HL-60/S4 treated with retinoic acid at 250 ng/mL for 4 days and 3 days (cell line): ENCODE results near the gene DAB1.

Source experiments
- in situ Hi-C: fragments of 300-500 bp; cut with MboI; formaldehyde crosslinking; loops from 2 replicates; pipeline ENCODE4 v1.7.0; 2022; ENCODE audit warnings: low sequenced_read_pairs

DAB1 gene

GRCh38 chr1:57321776-57322175 is 102.1 kb downstream of the DAB1 start:
- in situ Hi-C loops: no loop called here

DNA sequence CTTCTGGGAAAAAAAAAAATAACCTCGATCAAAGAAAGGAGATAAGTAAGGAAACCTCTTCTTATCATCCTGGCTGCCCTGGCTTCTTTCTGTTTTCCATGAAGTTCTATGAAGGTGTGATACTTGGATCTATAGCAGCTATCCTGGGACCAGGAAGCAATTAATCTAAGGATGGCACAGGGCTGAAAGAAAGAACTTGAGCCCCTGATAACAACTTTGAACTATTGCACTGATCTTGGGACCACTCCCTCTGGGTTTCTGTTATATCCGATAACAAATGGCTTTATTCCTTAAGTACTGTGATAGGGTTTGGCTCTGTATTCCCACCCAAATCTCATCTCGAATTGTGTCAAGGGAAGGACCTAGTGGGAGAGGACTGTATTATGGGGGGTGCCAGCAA is 104.1 kb downstream of the DAB1 start:
- in situ Hi-C loops: no loop called here

- in situ Hi-C loops: no loop called here
These were observed 104.7 kb downstream of the DAB1 start for GRCh38 chr1:57319165-57319564.

DNA sequence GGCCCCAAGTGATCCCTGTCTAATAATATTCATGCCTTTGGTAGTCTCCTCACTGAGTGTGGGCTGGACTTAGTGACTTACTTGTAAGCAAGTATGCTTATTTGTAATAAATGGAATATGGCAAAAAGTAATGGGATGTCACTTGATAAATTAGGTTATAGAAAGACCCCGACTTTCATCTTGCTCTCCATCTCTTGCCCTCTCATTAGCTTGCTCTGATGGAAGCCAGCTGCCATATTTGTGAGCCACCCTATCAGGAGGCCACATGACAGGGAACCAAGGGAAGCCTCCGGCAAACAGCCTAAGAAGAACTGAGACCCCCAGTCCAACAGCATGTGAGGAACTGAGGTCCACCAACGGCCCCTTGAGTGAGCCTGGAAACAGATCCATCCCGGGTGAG is 107.0 kb downstream of the DAB1 start:
- in situ Hi-C loops: no loop called here

DNA sequence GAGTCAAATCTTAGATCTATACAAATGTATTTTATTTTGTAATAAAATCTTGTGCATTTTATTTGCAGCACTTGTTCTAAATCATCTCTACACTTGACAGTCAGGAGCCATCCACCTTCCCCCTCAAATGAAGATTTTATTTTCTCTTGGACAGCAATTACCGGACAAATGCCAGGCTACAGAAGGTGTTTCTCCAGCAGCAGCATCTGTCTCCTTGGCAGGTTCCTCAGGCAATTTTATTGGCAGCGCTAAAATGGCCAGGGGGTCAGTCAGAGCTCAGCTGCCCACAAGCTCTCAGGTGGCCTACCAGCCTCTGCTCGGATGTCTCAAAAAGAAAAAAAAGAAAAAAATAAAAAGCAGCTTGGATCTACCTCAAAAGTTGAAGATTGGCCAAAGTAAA is 107.6 kb downstream of the DAB1 start:
- in situ Hi-C loops: no loop called here

DNA sequence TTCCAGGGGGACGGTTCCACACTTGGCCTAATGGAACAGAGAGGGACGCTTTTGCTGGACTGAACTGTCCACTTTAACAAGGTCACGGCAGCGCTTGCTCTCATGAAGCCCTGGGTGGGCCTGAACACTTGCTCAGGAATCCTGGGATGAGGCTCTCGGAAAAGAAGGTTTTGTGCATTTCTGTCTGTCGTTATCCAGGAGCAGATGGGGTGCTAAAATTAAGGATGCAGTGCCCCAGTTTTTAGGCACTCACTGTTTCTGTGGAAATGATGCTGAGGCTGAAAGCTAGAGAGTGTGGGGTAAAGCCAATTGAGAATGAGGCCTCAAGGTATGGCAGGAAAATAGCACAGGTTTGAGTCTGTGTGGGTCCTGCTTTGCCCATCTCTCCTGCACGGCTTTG is 111.0 kb downstream of the DAB1 start:
- in situ Hi-C loops: no loop called here

- in situ Hi-C loops: no loop called here
These were observed 112.4 kb downstream of the DAB1 start for GRCh38 chr1:57311411-57311810.

- in situ Hi-C loops: no loop called here
These were observed 112.9 kb downstream of the DAB1 start for GRCh38 chr1:57311006-57311405.

DNA sequence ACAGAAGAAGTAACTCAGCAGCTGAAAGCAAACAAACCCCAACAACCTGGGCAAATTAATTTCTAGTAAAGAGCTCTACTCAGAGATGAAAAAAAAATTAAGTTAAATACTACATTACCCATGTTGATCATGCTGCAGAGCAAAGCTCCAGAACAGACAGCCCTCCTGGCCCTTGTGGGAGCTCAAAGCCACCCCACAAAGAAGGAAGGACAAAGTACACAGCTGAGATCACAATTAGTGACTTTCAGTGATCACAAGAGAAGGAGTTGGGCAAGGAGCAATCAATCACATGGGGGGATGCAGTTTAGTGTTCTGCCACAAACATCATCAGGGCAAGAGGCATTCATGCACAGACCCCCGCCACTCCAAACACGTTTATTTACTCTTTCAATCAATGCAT is 114.2 kb downstream of the DAB1 start:
- in situ Hi-C loops: no loop called here

DNA sequence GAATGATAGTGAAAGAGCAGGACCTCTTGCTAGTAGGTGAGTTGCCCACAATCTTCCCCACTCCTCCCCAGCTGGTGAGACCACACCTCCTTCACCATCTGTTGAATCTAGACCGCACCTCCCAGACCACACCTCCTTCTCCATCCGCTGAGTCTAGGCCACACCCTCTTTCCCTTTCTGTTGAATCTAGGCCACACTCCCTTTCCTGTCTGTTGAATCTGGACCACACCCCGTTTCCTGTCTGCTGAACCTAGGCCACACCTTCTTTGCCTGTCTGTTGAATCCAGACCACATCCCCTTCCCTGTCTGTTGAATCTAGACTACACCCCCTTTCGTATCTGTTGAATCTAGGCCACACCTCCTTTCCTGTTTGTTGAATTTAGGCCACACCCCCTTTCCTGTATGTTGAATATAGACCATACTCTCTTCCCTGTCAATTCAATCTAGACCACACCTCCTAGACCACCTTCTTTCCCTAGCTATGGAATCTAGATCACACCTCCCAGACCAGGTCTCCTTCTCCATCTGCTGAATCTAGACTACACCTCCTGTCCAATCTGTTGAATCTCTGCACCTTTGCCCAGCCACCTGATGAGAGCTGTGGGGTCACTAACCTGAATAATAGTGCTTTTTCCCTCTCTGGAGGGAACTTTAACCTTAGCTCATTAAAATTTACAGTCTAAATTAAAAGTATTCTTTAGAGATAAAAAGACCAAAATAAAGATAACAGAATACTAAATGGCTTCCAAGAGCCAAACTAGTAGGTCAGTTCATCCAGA is 116.3 kb downstream of the DAB1 start:
- in situ Hi-C loops: no loop called here

DNA sequence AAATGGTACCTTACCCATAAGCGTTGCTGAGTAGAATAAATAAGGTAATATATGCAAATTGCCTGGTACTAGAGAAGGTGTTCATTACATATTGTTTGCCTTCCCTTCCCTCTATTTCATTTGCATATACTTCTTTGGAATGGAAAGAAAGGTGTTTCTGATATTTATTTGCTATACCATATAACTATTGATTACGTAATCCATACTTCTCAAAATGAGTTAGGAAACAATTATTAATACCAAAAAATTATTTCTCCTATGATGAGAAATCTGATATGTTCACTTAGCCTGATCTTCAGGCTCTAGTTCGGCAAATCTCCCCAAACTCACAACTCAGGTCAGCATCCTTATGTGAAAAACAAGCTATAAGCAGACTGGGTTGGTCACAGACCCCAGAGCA is 119.3 kb downstream of the DAB1 start:
- in situ Hi-C loops: no loop called here

DNA sequence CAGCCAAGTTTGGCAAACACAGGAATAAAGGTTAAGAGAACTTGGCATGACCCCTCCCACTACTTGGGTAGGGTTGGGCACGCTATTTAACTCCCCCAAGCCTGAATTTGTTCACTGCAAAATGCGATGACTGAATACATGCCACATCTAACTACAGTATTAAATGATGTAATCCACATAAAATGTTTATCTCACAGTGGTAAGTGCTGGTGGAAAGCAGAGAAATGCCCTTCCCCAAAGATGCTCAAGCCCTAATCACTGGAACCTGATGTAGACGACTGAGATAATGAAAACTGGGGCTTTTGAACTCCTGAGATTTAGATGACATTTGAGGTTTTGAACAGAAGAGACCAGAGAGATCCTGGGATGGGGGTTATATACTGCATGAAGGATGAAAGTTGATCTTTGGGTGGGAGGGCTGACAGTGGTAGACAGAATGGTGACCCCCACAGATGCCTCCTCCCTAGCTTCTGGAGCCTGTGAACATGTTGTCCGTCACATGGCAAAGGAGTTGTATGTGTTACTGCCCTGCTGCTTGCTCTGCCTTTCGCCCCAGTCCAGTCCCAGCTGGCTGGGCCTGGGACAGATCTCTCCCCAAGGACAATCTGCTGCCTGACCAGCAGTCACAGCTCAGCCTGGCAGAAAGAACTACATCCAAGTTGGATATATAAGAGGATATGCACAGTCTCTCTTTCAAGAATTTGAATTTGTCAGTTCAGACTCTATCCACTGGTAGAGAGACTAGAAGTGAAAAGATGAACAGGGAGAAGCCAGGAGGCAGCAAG is 120.9 kb downstream of the DAB1 start:
- in situ Hi-C loops: no loop called here

GRCh38 chr1:57300186-57300585 is 123.7 kb downstream of the DAB1 start:
- in situ Hi-C loops: no loop called here

DNA sequence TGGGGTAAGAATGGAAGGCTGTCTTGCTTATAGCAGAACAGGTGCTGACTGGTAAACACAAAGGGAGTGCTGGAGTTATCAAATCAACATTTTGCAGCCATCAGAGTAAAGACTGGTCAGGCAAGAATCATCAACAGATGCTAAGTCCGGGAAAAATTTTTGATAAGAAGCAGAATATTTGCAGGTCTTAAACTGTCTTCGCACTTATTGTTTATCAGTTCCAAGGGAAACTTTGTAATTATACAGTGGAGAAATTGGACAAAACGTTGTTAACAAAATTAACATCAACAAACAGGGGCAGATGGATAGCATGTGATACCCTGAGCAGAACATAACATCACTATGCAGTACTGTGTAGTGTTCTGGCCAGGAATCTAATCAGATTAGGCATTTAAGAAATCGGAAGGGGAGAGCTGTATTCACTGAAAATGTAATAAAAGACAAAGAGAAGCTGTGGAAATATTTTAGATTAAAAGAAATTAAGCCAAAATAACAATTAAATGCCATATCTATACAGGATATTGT is 127.1 kb downstream of the DAB1 start:
- in situ Hi-C loops: no loop called here

DNA sequence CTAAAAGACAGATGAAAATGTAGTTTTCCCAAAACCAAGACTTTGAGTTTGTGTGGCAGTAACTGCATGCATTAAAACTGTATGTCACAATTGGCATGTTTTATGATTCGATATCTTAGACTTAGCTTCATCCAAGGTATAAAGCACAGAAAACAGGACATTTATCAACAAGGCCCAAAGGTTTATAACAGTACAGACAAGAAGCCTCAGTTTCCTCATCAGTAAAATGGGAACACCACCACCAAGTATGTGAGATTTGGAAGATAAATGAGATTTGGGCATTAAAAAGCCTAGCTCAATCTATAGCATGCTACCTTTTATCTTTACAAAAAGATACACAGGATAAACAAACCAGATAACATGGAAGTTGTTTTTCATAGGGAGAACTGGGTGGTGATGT is 128.5 kb downstream of the DAB1 start:
- in situ Hi-C loops: no loop called here

DNA sequence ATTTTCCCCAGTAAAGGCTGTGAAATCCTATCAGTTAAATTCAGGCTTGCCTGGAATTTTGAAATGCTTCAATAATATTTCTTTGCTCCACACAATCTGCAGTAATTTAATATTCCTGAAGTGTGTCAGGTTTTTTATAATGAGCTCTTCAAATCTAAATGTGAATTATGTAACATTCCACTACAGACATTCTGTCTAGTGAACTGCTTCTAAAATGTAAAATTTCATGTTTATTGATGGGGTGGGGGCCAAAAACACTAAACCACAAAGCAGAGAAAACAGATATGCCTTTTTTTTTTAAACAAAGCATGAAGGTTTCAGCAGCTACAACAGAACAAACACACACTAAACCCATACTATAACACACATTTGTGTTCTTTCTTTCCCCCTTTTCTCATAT is 129.7 kb downstream of the DAB1 start:
- in situ Hi-C loops: no loop called here

- in situ Hi-C loops: no loop called here
These were observed 130.6 kb downstream of the DAB1 start for GRCh38 chr1:57293214-57293613.

DNA sequence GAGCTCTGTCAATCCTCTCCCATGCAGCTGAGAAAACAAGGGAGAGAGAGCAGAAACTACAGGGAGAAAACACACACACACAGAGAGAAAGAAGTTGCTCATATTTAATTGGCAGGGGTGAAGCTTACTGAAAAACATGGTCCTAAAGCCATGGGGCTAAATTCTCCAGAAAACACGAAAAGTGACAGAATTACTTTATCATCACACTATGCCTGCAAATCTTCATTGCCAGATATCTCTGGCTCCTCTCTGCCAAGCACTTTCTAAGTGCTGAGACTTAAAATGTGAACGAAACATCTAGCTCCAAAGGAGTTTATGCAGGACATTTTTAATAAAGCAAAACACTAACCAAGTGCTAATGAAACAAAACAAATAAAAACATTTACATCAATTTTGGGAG is 134.1 kb downstream of the DAB1 start:
- in situ Hi-C loops: no loop called here

DNA sequence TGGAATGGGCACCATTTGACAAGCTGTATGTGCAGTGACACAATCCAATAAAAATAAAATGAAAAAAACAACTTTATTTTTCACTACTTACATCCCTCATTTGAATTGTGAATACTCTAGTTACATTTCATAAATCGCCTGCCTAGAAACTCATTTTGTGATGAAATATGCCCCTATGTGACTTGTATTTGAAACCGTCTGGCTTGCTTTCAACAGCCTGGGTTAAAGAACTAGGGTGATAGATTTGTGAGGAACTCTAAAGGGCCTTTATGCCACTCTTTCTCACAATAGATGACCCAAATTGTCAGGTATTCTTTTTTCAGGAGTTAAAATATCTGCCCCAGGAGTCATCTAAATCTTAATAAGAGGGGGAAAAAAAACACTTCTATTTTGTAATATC is 137.9 kb downstream of the DAB1 start:
- in situ Hi-C loops: no loop called here

- in situ Hi-C loops: no loop called here
These were observed 141.4 kb downstream of the DAB1 start for GRCh38 chr1:57282411-57282810.

DNA sequence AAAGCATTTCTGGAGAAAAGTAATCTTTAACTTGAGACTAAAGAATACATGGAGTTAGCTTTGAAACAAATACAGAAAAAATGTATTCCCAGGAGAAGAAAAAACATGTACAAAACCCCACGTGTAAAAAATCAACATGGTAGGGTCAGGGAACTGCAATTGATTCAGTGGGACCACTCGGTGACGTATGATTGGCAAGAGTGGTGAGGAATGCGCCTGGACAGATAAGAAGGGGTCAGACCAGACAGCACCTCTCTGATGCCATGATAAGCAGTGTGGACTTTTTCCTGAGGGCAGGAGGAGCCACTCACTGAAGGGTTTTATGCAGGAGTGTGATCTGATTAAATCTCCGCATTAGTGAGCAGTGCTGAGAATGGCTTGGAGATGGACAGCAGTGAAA is 142.5 kb downstream of the DAB1 start:
- in situ Hi-C loops: no loop called here
